Mesothelial cell of epicardium (in vitro differentiated cells): ENCODE results near the gene METTL13. TPM values are rescaled to one million over a fixed set of nuclear protein-coding genes. Genes with fewer than 3 reads are reported as not detected.

Experiments
- DNase-seq, 2 experiments: peaks; one replicate each; pipeline ENCODE4 v3.0.0; 2021; ENCODE audit warnings: low spot score in 2 of 2; ENCODE audit not compliant: unreplicated experiment in 2 of 2
- H3K27ac Mint-ChIP-seq: 2 replicates; pipeline ENCODE4 v1.8.0; 2021; ENCODE audit warnings: mixed read lengths
- H3K27me3 Mint-ChIP-seq: 2 replicates; pipeline ENCODE4 v1.8.0; 2021; ENCODE audit warnings: low read depth, mixed read lengths
- H3K36me3 Mint-ChIP-seq: 2 replicates; pipeline ENCODE4 v1.8.0; 2021; ENCODE audit warnings: mixed read lengths
- H3K4me1 Mint-ChIP-seq: 2 replicates; pipeline ENCODE4 v1.8.0; 2021; ENCODE audit warnings: mixed read lengths
- H3K4me3 Mint-ChIP-seq: 2 replicates; pipeline ENCODE4 v1.8.0; 2021; ENCODE audit warnings: mild to moderate bottlenecking, moderate library complexity, mixed read lengths
- H3K9me3 Mint-ChIP-seq: 2 replicates; pipeline ENCODE4 v1.8.0; 2021; ENCODE audit warnings: mixed read lengths
- total RNA-seq: library from RNA; stranded (reverse); gene quantifications from 3 replicates; pipeline ENCODE4 v1.2.1, GENCODE V29; 2021
- TF ChIP-seq, protein P1 (sequence below): fragments of 200-600 bp; sonication (generic); IDR thresholded peaks from one replicate; pipeline ENCODE4 v1.5.0; 2021; ENCODE audit warnings: antibody characterized with exemption; ENCODE audit not compliant: unreplicated experiment

The METTL13 gene
- total RNA-seq, 1 donor from 2014 or later = 27.4 TPM

DNA sequence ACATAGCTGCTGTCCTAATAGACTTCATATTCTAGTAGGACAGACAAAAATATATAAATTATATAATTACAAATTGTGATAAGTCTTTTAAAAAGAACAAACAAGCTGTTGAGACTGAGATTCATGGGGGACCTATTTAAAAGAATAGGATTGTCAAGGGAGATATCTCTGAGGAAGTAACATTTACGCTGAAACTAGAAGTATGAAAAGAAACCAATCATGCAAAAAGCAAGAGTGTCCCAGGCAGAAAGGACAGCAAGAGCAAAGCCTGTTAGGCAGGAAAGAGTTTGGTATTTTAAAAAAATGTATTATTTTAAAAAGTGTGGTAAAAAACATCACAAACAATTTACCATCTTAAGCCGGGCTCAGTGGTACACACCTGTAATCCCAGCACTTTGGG is 9.1 kb upstream of the METTL13 start:
- Mint-ChIP-seq H3K9me3 (no peaks in the 10 kb centered on the region), H3K27me3 (peaks cover 21% of the 10 kb centered on the region), H3K4me1 (no peaks in the 10 kb centered on the region), H3K27ac (no peak overlapping the region), H3K4me3 (no peak overlapping the region), H3K36me3 (no peaks in the 10 kb centered on the region)
- TF ChIP-seq, protein P1, sequence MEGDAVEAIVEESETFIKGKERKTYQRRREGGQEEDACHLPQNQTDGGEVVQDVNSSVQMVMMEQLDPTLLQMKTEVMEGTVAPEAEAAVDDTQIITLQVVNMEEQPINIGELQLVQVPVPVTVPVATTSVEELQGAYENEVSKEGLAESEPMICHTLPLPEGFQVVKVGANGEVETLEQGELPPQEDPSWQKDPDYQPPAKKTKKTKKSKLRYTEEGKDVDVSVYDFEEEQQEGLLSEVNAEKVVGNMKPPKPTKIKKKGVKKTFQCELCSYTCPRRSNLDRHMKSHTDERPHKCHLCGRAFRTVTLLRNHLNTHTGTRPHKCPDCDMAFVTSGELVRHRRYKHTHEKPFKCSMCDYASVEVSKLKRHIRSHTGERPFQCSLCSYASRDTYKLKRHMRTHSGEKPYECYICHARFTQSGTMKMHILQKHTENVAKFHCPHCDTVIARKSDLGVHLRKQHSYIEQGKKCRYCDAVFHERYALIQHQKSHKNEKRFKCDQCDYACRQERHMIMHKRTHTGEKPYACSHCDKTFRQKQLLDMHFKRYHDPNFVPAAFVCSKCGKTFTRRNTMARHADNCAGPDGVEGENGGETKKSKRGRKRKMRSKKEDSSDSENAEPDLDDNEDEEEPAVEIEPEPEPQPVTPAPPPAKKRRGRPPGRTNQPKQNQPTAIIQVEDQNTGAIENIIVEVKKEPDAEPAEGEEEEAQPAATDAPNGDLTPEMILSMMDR = no peak
- no peak for DNase-seq

GRCh38 chr1:171780583-171781175 is 781 bp upstream of the METTL13 start:
- peaks cover 5% of the 10 kb centered on the region for H3K36me3 Mint-ChIP-seq
- H3K4me1 Mint-ChIP-seq = peaks cover 42% of the 10 kb centered on the region
- H3K27me3 Mint-ChIP-seq = peaks cover 6% of the 10 kb centered on the region
- TF ChIP-seq, protein P1 = no peak
- no peak for DNase-seq
- peak overlapping the region; percentile 98 for H3K27ac Mint-ChIP-seq
- H3K9me3 Mint-ChIP-seq = no peaks in the 10 kb centered on the region
- peak overlapping the region; percentile 90 for H3K4me3 Mint-ChIP-seq

- peaks cover 26% of the 10 kb centered on the region for H3K36me3 Mint-ChIP-seq
- no peak overlapping the region for H3K27ac Mint-ChIP-seq
- no peaks in the 10 kb centered on the region for H3K9me3 Mint-ChIP-seq
- no peak for DNase-seq
- peaks cover 42% of the 10 kb centered on the region for H3K4me1 Mint-ChIP-seq
- peak overlapping the region; percentile 90 for H3K4me3 Mint-ChIP-seq
- TF ChIP-seq, protein P1 = no peak
- no peaks in the 10 kb centered on the region for H3K27me3 Mint-ChIP-seq
Observed at GRCh38 chr1:171783816-171784530, 2.5 kb downstream of the METTL13 start.

DNA sequence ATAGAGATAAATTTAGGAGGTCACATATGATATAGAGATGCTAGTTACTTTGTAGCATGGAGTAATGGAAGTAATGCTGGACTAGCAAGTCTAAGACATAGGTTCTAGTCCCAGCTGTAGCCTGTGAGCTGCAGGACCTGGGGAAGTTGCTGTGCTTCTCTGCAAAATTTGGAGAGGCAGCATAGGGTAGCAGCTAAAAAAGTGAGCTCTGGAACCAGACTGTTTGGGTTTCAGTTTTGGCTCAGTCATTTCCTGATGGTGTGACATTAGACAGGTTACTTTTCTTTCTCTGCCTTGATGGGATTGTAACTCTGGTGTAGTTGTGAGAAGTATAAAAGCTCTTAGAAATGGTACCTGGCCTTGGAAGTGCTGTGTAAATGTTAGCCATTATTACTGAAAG is 3.3 kb downstream of the METTL13 start:
- Mint-ChIP-seq H3K4me1 (peaks cover 42% of the 10 kb centered on the region), H3K27ac (peak overlapping the region; percentile 10), H3K4me3 (peak overlapping the region; percentile 28), H3K36me3 (peaks cover 30% of the 10 kb centered on the region), H3K27me3 (no peaks in the 10 kb centered on the region), H3K9me3 (no peaks in the 10 kb centered on the region)
- no peak for DNase-seq
- TF ChIP-seq, protein P1 = no peak

DNA sequence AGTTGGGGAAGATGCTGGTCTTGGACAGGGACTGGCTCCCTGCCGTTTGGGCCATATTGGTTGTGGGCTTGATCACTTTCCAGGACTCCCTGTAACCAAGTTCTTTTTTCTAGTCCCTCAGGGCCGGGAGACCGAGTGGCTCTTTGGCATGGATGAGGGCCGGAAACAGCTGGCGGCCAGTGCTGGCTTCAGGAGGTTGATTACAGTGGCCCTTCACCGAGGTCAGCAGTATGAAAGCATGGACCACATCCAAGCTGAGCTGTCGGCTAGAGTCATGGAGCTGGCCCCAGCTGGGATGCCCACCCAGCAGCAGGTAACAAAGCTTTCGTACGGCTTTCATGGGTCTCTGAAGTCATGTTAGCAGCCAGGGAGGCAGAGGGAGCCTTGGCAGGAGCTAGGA is 4.3 kb downstream of the METTL13 start:
- Mint-ChIP-seq H3K27me3 (no peaks in the 10 kb centered on the region), H3K36me3 (peaks cover 34% of the 10 kb centered on the region), H3K27ac (no peak overlapping the region), H3K4me1 (peaks cover 37% of the 10 kb centered on the region), H3K9me3 (no peaks in the 10 kb centered on the region), H3K4me3 (no peak overlapping the region)
- TF ChIP-seq, protein P1 = no peak
- DNase-seq = no peak
